Endothelial cell (in vitro differentiated cells): ENCODE data around the gene AGAP6. TPM values are rescaled to one million over a fixed set of nuclear protein-coding genes. Genes with fewer than 3 reads are reported as not detected.
"Not testable (repeated sequence)": the region's sequence is repeated elsewhere in the genome, so short reads cannot be mapped to it uniquely, and the experiment has no call there.

Source experiments
- DNase-seq: peaks from one replicate; pipeline ENCODE4 v3.0.0; 2021; ENCODE audit warnings: low spot score
- H3K27ac Mint-ChIP-seq: one replicate; pipeline ENCODE4 v1.8.0; 2021; ENCODE audit warnings: mixed read lengths, inconsistent platforms; ENCODE audit not compliant: unreplicated experiment
- H3K27me3 Mint-ChIP-seq: one replicate; pipeline ENCODE4 v1.8.0; 2021; ENCODE audit warnings: mild to moderate bottlenecking, moderate library complexity, mixed read lengths, inconsistent platforms; ENCODE audit not compliant: unreplicated experiment
- H3K36me3 Mint-ChIP-seq: one replicate; pipeline ENCODE4 v1.8.0; 2021; ENCODE audit warnings: mild to moderate bottlenecking, low read depth, mixed read lengths, inconsistent platforms; ENCODE audit not compliant: unreplicated experiment
- H3K4me1 Mint-ChIP-seq: one replicate; pipeline ENCODE4 v1.8.0; 2021; ENCODE audit warnings: mild to moderate bottlenecking, mixed read lengths, inconsistent platforms; ENCODE audit not compliant: unreplicated experiment
- H3K4me3 Mint-ChIP-seq: one replicate; pipeline ENCODE4 v1.8.0; 2021; ENCODE audit warnings: mild to moderate bottlenecking, mixed read lengths, inconsistent platforms; ENCODE audit not compliant: unreplicated experiment
- H3K9me3 Mint-ChIP-seq: one replicate; pipeline ENCODE4 v1.8.0; 2021; ENCODE audit warnings: mixed read lengths, inconsistent platforms; ENCODE audit not compliant: unreplicated experiment
- total RNA-seq: library from RNA; stranded (reverse); fragmentation: NEBNext Ultra II Directional; extraction: Animal tissue kit (Norgen Biotek cat#: 25700); gene quantifications from one replicate; pipeline ENCODE4 v1.2.1, GENCODE V29; 2021; ENCODE audit not compliant: unreplicated experiment
- TF ChIP-seq, protein P1 (sequence below): fragments of 200-600 bp; sonication (generic); IDR thresholded peaks from one replicate; pipeline ENCODE4 v1.5.0; 2021; ENCODE audit warnings: antibody characterized with exemption; ENCODE audit not compliant: unreplicated experiment

Gene AGAP6
- total RNA-seq, 1 donor from 2014 or later = 17.2 TPM

GRCh38 chr10:49987207-49987606 is 999 bp upstream of the AGAP6 start:
- H3K9me3 Mint-ChIP-seq, H3K36me3 Mint-ChIP-seq, H3K27me3 Mint-ChIP-seq, H3K4me1 Mint-ChIP-seq, H3K27ac Mint-ChIP-seq, H3K4me3 Mint-ChIP-seq, DNase-seq: not testable (repeated sequence)

DNA sequence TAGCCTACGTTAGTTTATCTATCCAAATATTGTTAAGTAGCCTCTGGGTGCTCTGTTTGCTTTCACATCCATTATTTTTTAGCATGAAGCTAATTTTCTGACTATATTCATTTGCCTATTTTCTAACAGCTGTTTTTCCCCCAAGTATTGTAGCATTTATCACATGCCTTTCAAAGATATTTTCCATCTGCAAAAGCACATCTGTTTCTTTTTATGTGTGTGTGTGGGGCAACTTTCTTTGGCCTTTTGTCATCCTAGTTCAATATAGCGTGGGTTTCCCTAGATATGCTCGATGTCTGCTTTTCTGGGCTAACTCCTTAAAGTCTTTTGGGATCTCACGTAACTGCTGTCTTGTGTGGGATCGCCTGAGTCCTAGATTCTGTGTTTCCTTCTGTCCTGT is 7.1 kb downstream of the AGAP6 start:
- not testable (repeated sequence) for H3K36me3 Mint-ChIP-seq, H3K9me3 Mint-ChIP-seq, H3K27me3 Mint-ChIP-seq, H3K4me1 Mint-ChIP-seq, H3K27ac Mint-ChIP-seq, DNase-seq, H3K4me3 Mint-ChIP-seq

DNA sequence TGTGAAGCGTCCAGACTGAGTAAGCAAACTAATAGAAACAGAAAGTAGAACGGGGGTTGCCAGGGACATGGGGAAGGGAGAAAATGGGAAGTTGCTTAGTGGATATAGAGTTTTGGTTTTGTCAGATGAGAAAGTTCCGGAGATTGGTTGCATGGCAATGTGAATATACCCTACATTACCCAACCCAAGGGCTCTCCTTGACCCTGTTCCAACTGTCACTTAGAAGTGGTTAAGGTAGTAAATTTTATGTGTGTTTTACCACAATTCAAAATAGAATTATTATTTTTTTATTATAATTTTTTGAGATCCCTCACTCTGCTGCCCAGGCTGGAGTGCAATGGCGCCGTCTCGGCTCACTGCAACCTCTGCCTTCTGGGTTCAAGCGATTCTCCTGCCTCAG is 25.8 kb downstream of the AGAP6 start:
- not testable (repeated sequence) for H3K27me3 Mint-ChIP-seq, DNase-seq, H3K36me3 Mint-ChIP-seq, H3K27ac Mint-ChIP-seq, H3K9me3 Mint-ChIP-seq, H3K4me3 Mint-ChIP-seq, H3K4me1 Mint-ChIP-seq

DNA sequence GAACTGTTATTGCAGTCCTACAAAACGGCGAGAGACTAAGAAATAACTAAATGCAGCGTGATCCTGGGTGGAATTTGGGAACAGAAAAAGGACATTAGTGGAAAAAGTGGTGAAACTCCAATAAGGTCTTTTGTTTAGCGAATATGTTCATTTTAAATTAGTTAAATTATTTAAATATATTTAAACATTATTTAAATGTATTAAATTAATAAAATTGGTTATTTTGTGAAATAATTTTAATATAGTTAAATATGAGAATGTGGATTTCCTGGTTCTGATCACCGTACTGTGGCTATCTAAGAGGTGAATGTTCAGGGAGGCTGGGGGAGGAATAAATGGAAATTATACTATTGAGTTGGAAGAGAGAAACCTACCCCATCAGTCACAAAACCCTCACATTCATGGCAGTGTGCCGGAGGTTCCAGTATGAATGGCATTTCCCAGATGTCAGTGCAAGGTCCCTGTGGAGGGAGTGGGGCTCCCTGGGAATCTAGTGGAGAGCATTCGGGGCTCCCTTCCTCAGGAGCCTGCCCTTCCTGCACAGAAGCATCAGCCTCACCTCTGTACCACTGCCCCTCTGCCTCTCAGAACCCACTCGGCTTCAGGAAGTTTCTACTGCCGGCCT is 27.5 kb downstream of the AGAP6 start:
- not testable (repeated sequence) for H3K27me3 Mint-ChIP-seq, H3K4me1 Mint-ChIP-seq, DNase-seq, H3K36me3 Mint-ChIP-seq, H3K9me3 Mint-ChIP-seq, H3K4me3 Mint-ChIP-seq, H3K27ac Mint-ChIP-seq

DNA sequence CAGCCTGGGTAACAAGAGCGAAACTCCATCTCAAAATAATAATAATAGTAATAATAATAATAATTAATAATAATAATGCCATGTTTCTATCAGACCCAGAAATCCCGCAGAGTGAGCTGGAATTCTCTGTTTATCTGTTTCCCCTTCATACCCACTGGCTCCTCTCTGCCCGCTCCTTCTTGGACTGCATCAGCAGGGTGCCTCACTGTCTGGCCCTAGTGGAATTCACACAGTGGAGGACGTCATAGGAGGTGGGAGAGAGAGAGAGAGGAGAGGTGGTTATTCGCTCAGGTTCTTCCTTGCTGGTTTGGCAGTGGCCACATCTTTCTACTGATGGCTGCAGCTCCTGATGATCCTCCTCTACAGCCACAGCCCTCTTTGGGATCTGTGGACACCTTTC is 28.7 kb downstream of the AGAP6 start:
- DNase-seq, H3K27ac Mint-ChIP-seq, H3K4me3 Mint-ChIP-seq, H3K36me3 Mint-ChIP-seq, H3K9me3 Mint-ChIP-seq, H3K4me1 Mint-ChIP-seq, H3K27me3 Mint-ChIP-seq: not testable (repeated sequence)

DNA sequence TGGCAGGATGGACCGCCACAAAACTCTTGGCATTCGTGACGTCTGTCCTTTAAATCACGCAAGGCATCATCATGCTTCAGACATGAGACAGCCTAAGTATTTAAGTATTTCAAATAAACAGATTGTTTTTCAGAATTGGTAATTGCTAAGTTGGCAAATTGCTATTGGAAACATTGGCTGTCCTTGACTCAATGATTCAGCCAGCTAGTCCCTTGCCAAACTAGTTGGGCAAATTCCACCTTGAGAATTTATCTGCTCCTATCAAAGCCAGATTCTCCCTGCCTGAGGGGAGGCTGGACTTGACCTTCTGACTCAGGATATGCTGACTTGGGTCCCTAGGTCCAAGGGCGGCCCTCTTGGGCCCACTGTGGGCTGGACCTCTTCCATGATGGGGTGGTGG is 29.4 kb downstream of the AGAP6 start:
- H3K36me3 Mint-ChIP-seq, H3K9me3 Mint-ChIP-seq, H3K27ac Mint-ChIP-seq, H3K4me1 Mint-ChIP-seq, DNase-seq, H3K27me3 Mint-ChIP-seq, H3K4me3 Mint-ChIP-seq: not testable (repeated sequence)

GRCh38 chr10:50019279-50019678 is 31.1 kb downstream of the AGAP6 start:
- not testable (repeated sequence) for H3K36me3 Mint-ChIP-seq, H3K9me3 Mint-ChIP-seq, H3K27ac Mint-ChIP-seq, DNase-seq, H3K4me3 Mint-ChIP-seq, H3K27me3 Mint-ChIP-seq, H3K4me1 Mint-ChIP-seq

- H3K9me3 Mint-ChIP-seq, H3K4me1 Mint-ChIP-seq, H3K36me3 Mint-ChIP-seq, H3K4me3 Mint-ChIP-seq, H3K27ac Mint-ChIP-seq, DNase-seq, H3K27me3 Mint-ChIP-seq: not testable (repeated sequence)
Measured at GRCh38 chr10:50020451-50021024, 32.3 kb downstream of the AGAP6 start.

GRCh38 chr10:50021646-50022045 is 33.4 kb downstream of the AGAP6 start:
- Mint-ChIP-seq H3K4me3 (no peak overlapping the region), H3K4me1 (no peaks in the 10 kb centered on the region)
- TF ChIP-seq, protein P1, sequence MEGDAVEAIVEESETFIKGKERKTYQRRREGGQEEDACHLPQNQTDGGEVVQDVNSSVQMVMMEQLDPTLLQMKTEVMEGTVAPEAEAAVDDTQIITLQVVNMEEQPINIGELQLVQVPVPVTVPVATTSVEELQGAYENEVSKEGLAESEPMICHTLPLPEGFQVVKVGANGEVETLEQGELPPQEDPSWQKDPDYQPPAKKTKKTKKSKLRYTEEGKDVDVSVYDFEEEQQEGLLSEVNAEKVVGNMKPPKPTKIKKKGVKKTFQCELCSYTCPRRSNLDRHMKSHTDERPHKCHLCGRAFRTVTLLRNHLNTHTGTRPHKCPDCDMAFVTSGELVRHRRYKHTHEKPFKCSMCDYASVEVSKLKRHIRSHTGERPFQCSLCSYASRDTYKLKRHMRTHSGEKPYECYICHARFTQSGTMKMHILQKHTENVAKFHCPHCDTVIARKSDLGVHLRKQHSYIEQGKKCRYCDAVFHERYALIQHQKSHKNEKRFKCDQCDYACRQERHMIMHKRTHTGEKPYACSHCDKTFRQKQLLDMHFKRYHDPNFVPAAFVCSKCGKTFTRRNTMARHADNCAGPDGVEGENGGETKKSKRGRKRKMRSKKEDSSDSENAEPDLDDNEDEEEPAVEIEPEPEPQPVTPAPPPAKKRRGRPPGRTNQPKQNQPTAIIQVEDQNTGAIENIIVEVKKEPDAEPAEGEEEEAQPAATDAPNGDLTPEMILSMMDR = no peak

DNA sequence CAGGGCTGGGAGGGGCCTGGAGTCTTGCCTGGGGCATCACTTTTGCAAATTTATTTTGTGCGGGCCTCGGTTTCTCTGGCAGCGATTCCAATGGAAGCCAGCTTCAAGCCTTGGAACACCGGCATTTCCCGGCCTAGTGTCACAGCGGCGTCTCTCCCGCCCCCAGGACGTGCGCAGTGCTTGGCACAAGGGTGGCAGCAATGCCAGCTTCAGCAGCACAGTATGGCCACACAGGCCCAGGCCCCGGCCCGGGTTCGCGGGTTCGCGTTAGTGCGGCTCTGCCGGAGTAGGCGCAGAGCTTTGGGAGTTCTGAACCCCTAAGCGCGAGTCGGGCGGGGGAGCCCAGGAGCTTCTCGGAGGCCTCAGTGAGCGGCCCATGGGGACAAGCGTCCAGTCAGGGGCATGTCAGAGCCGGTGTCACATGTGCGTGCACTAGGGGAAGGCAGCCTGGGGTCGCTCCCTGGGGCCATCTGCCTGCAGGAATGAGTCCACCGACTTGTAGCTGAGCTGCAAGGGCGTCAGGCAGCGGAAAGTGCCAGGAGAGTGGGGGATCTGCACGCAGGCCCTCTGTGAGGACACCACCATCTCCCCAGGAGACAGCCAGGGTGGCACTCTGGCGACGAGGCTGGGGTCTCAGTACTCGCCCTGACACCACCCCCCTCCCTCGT is 36.6 kb downstream of the AGAP6 start:
- not testable (repeated sequence) for DNase-seq, H3K36me3 Mint-ChIP-seq, H3K4me3 Mint-ChIP-seq, H3K27me3 Mint-ChIP-seq, H3K9me3 Mint-ChIP-seq, H3K27ac Mint-ChIP-seq, H3K4me1 Mint-ChIP-seq

More at GRCh38 chr10:50021646-50022045, 33.4 kb downstream of the AGAP6 start:
- Mint-ChIP-seq H3K27me3 (peaks cover 5% of the 10 kb centered on the region), H3K36me3 (no peaks in the 10 kb centered on the region), H3K9me3 (no peaks in the 10 kb centered on the region), H3K27ac (no peak overlapping the region)
- DNase-seq = no peak
